K562 (cell line): Measurements from ENCODE around the gene ZCCHC24. TPM values are rescaled to one million over a fixed set of nuclear protein-coding genes. Genes with fewer than 3 reads are reported as not detected.

Experiments
- ADNP ChIP-seq: fragments of 200-800 bp; sonication (Bioruptor generic); IDR thresholded peaks from 2 replicates; pipeline ENCODE4 v1.6.1; 2016; ENCODE audit warnings: missing genetic modification characterization, missing compliant biosample characterization
- CBFA2T2 ChIP-seq: fragments of 450-650 bp; conservative IDR thresholded peaks from 2 replicates; pipeline ENCODE4 v1.6.1; 2017; ENCODE audit warnings: mild to moderate bottlenecking
- E4F1 ChIP-seq: fragments of 250-450 bp; sonication (Bioruptor Pico); IDR thresholded peaks from 2 replicates; pipeline ENCODE4 v1.5.0; 2021; ENCODE audit warnings: mild to moderate bottlenecking, borderline replicate concordance
- ERF ChIP-seq: fragments of 450-650 bp; formaldehyde crosslinking; IDR thresholded peaks from 2 replicates; pipeline ENCODE4 v1.4.0; 2020; ENCODE audit warnings: mild to moderate bottlenecking, mixed read lengths
- FIP1L1 ChIP-seq: fragments of 200-400 bp; formaldehyde crosslinking; IDR thresholded peaks from 2 replicates; pipeline ENCODE4 v1.6.1; 2018; ENCODE audit warnings: mild to moderate bottlenecking, low read depth, low read length; ENCODE audit not compliant: poor library complexity, severe bottlenecking
- GMEB1 ChIP-seq: fragments of 250-450 bp; sonication (Bioruptor Pico); IDR thresholded peaks from 2 replicates; pipeline ENCODE4 v1.4.0; 2020; ENCODE audit warnings: mild to moderate bottlenecking
- HMGN3 ChIP-seq: IDR thresholded peaks from 2 replicates; pipeline ENCODE4 v1.6.1; 2011; ENCODE audit warnings: borderline replicate concordance, low read depth, mild to moderate bottlenecking, mixed read lengths, low read length; ENCODE audit not compliant: insufficient read length; ENCODE audit errors: extremely low read depth
- MCM7 ChIP-seq, 2 experiments: fragments of 450-650 bp; IDR thresholded peaks; 2 replicates each; pipeline ENCODE4 v1.6.1; 2016 to 2018
- MXI1 ChIP-seq: IDR thresholded peaks from 2 replicates; pipeline ENCODE4 v1.6.1; 2011; ENCODE audit warnings: low read depth, mild to moderate bottlenecking, improper control_type of control experiment, low read length
- PURB ChIP-seq: sonication (generic); formaldehyde crosslinking; IDR thresholded peaks from 2 replicates; pipeline ENCODE4 v1.9.0; 2021; ENCODE audit warnings: low read depth, mild to moderate bottlenecking, missing genetic modification reagents
- RBM15 ChIP-seq: fragments of 200-400 bp; formaldehyde crosslinking; IDR thresholded peaks from 2 replicates; pipeline ENCODE4 v1.6.1; 2018; ENCODE audit warnings: mild to moderate bottlenecking, low read length, moderate library complexity; ENCODE audit not compliant: insufficient read depth
- RBM22 ChIP-seq: fragments of 200-400 bp; formaldehyde crosslinking; IDR thresholded peaks from 2 replicates; pipeline ENCODE4 v1.6.1; 2018; ENCODE audit warnings: low read length, low read depth; ENCODE audit not compliant: poor library complexity, severe bottlenecking
- RNF219 ChIP-seq: fragments of 250-450 bp; sonication (Bioruptor Pico); IDR thresholded peaks from 2 replicates; pipeline ENCODE4 v1.5.0; 2022; ENCODE audit warnings: mild to moderate bottlenecking
- SUPT5H ChIP-seq: fragments of 450-650 bp; IDR thresholded peaks from 2 replicates; pipeline ENCODE4 v1.6.1; 2016
- TFE3 ChIP-seq: fragments of 450-650 bp; formaldehyde crosslinking; IDR thresholded peaks from 2 replicates; pipeline ENCODE4 v1.4.0; 2020; ENCODE audit warnings: mild to moderate bottlenecking, mixed read lengths
- XRCC3 ChIP-seq: fragments of 450-650 bp; IDR thresholded peaks from 2 replicates; pipeline ENCODE4 v1.6.1; 2017; ENCODE audit warnings: mild to moderate bottlenecking, moderate library complexity
- ZNF444 ChIP-seq: fragments of 250-450 bp; sonication (Bioruptor Pico); IDR thresholded peaks from 2 replicates; pipeline ENCODE4 v1.4.0; 2020; ENCODE audit warnings: mild to moderate bottlenecking, moderate library complexity
- ZNF57 ChIP-seq: fragments of 450-650 bp; formaldehyde crosslinking; IDR thresholded peaks from 2 replicates; pipeline ENCODE4 v1.4.0; 2020; ENCODE audit warnings: mild to moderate bottlenecking, moderate library complexity
- polyA plus RNA-seq, 8 experiments: library from polyadenylated mRNA; depleted of rRNA in 4 of 8; stranded (reverse) in 5 of 8; unstranded in 3 of 8; fragments of >200 nt; fragmentation: Nextera tagmentation in 2 of 8; fragmentation: Illumina TruSeq in 1 of 8; extraction: Ambion mirVana in 2 of 8; extraction: Trizol in 1 of 8; gene quantifications; 2 replicates each; pipeline versions ENCODE4 v1.2.1 to v1.2.3, GENCODE V29; 2011 to 2014; ENCODE audit warnings: inconsistent platforms in 1 of 8, missing spikeins in 1 of 8
- total RNA-seq, 7 experiments: library from RNA; depleted of rRNA in 6 of 7; stranded (reverse); fragments of >200 nt in 6 of 7; fragmentation: Illumina TruSeq in 2 of 7; extraction: Trizol in 2 of 7; gene quantifications; 2 replicates each; pipeline versions ENCODE4 v1.2.1 to v1.2.3, GENCODE V29; 2011 to 2021; ENCODE audit warnings: low replicate concordance in 1 of 7

ZCCHC24 gene
- total and polyA plus RNA-seq, 9 of the 15 experiments (the other 6 are each of a cell fraction or from before 2014, with no cell fraction given) = 0.84 to 11.0 (median 4.6) TPM

GRCh38 chr10:79444199-79445119, 965 bp downstream of the ZCCHC24 start (continued):
- no peak for TF ChIP-seq ERF (CRISPR knock-in tag)
- no peak for TF ChIP-seq RBM15
- peak; percentile 22 for TF ChIP-seq FIP1L1
- TF ChIP-seq CBFA2T2 = 0 out of 2 replicates have a peak, but pooled peaks have one; percentile 12
- TF ChIP-seq ADNP (tag) = no peak
- no peak for TF ChIP-seq MXI1
- TF ChIP-seq GMEB1 (CRISPR knock-in tag) = no peak
- no peak for TF ChIP-seq XRCC3
- TF ChIP-seq ZNF444 (CRISPR knock-in tag) = 0 out of 2 replicates have a peak, but pooled peaks have one; percentile 12
- no peak for TF ChIP-seq E4F1 (CRISPR knock-in tag)
- no peak for TF ChIP-seq HMGN3
- TF ChIP-seq MCM7 (IDR thresholded peaks at IDR 0.05) = no peak
- no peak for TF ChIP-seq PURB (CRISPR knock-in tag)
- no peak for TF ChIP-seq SUPT5H
- no peak for TF ChIP-seq ZNF57 (CRISPR knock-in tag)
- no peak for TF ChIP-seq TFE3 (CRISPR knock-in tag)
- no peak for TF ChIP-seq RNF219 (CRISPR knock-in tag)
- TF ChIP-seq RBM22 = no peak
